Stimulated activated naive CD8-positive, alpha-beta T cell treated with anti-CD3 and anti-CD28 coated beads, Interleukin-15, amount 100 ng/mL, for 72 hours (primary cell): ENCODE data around the gene CLTA.
"Not testable (repeated sequence)": the region's sequence is repeated elsewhere in the genome, so short reads cannot be mapped to it uniquely, and the experiment has no call there.

Experiments used
- ATAC-seq: fragments of 150-1000 bp; cut with Tn5 transposase; 2 replicates; pipeline ENCODE4 v1.10.0; 2021; ENCODE audit warnings: mild to moderate bottlenecking, moderate library complexity
- DNase-seq, 2 donors: peaks; one replicate each; pipeline ENCODE4 v3.0.0; 2021 to 2022
- H3K27ac Mint-ChIP-seq, 2 donors: one replicate each; pipeline ENCODE4 v1.8.0; 2022; ENCODE audit warnings: mild to moderate bottlenecking in 2 of 2, mixed read lengths in 2 of 2, moderate library complexity in 2 of 2
- H3K27me3 Mint-ChIP-seq: one replicate; pipeline ENCODE4 v1.8.0; 2022; ENCODE audit warnings: mixed read lengths
- H3K4me1 Mint-ChIP-seq: one replicate; pipeline ENCODE4 v1.8.0; 2022; ENCODE audit warnings: mild to moderate bottlenecking, mixed read lengths
- H3K4me3 Mint-ChIP-seq, 2 donors: one replicate each; pipeline ENCODE4 v1.8.0; 2022; ENCODE audit warnings: mild to moderate bottlenecking in 2 of 2, mixed read lengths in 2 of 2, moderate library complexity in 1 of 2
- H3K9me3 Mint-ChIP-seq, 2 donors: one replicate each; pipeline ENCODE4 v1.8.0; 2022; ENCODE audit warnings: mixed read lengths in 2 of 2

Gene CLTA

DNA sequence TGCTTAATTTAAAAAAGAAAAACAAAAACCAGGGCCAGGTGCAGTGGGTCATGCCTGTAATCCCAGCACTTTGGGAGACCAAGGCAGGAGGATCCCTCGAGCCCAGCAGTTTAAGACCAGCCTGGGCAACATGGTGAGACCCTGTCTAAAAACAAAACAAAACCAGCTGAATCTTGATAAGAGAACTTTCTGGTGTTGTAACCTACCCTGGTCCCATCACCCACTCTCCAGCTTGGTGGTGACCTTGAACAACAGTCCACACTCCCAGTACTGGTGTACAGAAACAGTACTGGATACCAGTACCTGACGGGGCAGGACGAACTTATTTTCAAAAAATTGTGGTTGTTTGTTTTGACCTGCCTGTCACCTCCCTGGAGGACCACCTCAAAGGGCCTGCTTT, 30.9 kb downstream of the CLTA start:
- ATAC-seq (no peak), DNase-seq (no peak)
- no peak overlapping the region for H3K4me3 Mint-ChIP-seq
- H3K27me3 Mint-ChIP-seq, result no peaks in the 10 kb centered on the region
- H3K4me1 Mint-ChIP-seq, result peaks cover 28% of the 10 kb centered on the region
- no peak overlapping the region for H3K27ac Mint-ChIP-seq
- peaks cover 6% of the 10 kb centered on the region in 2 donors for H3K9me3 Mint-ChIP-seq

DNA sequence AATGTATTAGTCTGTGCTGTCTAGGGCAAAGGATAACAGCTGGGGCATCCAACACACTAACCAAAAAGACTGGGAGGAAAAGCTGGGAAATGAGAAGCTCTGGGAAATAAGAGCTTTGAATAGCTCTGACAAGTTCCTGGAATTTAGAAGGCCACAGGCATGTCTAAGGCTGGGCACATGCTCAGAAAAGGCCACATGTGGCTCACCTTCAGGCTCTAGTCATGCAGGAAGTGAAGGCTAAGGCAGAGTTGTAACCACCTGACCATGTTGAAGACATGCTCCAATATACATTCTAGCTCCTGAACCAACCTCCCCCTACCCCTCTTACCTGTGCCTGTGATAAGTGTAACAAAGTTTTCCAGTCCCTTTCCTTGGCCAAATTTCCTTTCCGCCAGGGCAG, 31.7 kb downstream of the CLTA start:
- no peak for DNase-seq
- peaks cover 20% of the 10 kb centered on the region for H3K4me1 Mint-ChIP-seq
- no peak for ATAC-seq
- no peak overlapping the region for H3K4me3 Mint-ChIP-seq
- peak overlapping the region in 1 of 2 donors; percentile 72 for H3K27ac Mint-ChIP-seq
- H3K9me3 Mint-ChIP-seq, result peaks cover 6% of the 10 kb centered on the region in 2 donors
- no peaks in the 10 kb centered on the region for H3K27me3 Mint-ChIP-seq

DNA sequence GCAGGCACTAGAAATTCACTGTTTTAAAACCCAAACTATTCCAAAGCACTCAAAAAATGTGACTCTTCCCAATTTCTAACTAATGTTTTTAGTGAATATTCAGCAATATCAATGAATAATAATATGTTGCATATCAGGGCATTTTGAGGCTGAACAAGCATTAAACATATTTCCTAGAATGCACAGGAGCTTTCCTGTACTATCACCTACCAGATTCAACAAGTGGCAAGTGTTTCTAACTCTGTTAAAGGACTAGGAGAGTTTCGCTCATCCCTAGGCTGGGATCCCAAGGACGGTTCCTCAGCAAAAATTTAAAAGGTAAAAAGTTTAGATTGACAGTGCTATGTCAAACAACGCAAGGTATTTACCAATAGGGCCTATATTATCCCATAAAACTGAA, 46.5 kb downstream of the CLTA start:
- H3K4me3 Mint-ChIP-seq, result no peak overlapping the region
- H3K27me3 Mint-ChIP-seq, result no peaks in the 10 kb centered on the region
- H3K4me1 Mint-ChIP-seq, result no peaks in the 10 kb centered on the region
- no peaks in the 10 kb centered on the region for H3K9me3 Mint-ChIP-seq
- no peak for ATAC-seq
- DNase-seq, result no peak
- no peak overlapping the region for H3K27ac Mint-ChIP-seq

DNA sequence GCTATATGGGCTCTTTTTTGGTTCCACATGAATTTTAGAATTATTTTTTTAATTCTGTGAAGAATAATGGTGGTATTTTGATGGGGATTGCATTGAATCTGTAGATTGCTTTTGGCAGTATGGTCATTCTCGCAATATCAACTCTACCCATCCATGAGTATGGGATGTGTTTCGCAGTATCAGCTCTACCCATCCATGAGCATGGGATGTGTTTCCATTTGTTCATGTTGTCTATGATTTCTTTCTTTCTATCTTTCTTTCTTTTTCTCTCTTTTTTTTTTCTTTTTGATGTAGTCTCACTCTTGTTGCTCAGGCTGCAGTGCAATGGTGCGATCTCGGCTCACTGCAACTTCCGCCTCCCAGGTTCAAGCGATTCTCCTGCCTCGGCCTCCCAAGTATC, 48.5 kb downstream of the CLTA start:
- H3K27ac Mint-ChIP-seq, H3K4me1 Mint-ChIP-seq, H3K4me3 Mint-ChIP-seq: not testable (repeated sequence)

DNA sequence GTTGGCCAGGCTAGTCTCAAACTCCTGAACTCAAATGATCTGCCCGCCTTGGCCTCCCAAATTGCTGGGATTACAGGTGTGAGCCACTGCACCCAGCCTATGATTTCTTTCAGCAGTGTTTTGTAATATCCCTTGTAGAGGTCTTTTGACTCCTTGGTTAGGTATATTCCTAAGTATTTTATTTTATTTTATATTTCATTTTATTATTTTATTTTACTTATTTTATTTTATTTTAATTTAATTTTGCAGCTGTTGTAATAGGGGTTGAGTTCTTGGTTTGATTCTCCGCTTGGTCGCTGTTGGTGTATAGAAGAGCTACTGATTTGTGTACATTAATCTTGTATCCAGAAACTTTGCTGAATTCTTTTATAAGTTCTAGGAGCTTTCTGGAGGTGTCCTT, 49.0 kb downstream of the CLTA start:
- H3K27me3 Mint-ChIP-seq, H3K4me1 Mint-ChIP-seq, DNase-seq, H3K9me3 Mint-ChIP-seq, H3K27ac Mint-ChIP-seq, ATAC-seq, H3K4me3 Mint-ChIP-seq: not testable (repeated sequence)

More for the DNA sequence above, 48.5 kb downstream of the CLTA start:
- not testable (repeated sequence) for H3K27me3 Mint-ChIP-seq, ATAC-seq, DNase-seq, H3K9me3 Mint-ChIP-seq

DNA sequence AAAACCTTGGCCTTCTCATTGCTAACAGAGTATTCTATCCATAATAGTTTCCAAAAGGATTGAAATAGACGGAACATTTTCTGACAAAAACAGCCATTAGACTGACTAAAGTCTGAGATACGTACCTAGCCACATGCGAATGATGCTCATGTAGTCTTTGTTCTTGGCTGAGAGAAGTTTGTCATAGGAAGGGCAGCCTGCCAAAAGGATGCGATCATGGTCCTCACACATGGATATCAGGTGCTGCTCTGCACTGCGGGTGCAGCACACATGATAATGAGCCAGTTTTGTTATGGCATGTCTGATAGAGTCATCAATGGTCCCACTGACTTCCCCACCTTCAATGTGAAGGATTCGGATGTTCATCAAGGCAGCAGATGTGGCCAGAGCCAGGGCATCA, 55.2 kb downstream of the CLTA start:
- DNase-seq, result no peak
- Mint-ChIP-seq H3K4me1 (peaks cover 10% of the 10 kb centered on the region), H3K27ac (no peak overlapping the region), H3K9me3 (no peaks in the 10 kb centered on the region), H3K4me3 (no peak overlapping the region), H3K27me3 (no peaks in the 10 kb centered on the region)
- ATAC-seq, result no peak

DNA sequence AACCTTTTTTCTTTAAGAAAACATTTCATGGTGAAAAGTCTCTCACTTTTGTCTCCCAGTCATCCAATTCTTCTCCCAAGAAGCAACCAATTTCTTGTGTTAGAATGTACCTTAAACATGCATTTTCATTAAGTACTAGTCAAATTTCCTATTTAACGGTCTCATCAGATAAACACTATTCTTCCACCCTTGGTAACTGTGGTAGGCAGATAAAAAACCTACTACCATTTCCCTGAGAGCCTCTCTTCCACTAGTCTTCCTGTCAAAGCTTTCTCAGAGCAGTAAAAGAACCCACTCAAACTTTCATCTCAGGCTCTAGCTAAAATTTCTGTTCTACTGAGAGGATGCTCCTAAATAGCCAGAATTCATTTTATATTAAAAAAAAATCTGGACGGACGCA, 56.6 kb downstream of the CLTA start:
- Mint-ChIP-seq H3K9me3 (no peaks in the 10 kb centered on the region), H3K27ac (no peak overlapping the region), H3K4me3 (no peak overlapping the region), H3K27me3 (no peaks in the 10 kb centered on the region), H3K4me1 (peaks cover 19% of the 10 kb centered on the region)
- DNase-seq, result no peak
- ATAC-seq, result no peak

DNA sequence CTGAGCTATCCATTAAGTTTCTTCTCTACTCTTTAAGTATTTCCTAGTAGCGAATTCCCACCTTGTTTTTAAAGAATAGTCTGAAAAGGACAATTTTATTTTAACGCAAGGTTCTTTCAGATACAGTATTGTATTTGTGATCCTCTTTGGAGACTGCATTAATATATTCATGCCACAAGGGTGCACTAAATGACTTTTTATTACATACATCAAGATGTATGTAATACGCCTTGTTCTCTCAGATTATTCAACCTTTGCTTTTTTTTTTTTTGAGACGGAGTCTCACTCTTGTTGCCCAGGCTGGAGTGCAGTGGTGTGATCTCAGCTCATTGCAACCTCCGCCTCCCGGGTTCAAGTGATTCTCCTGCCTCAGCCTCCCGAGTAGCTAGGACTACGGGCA, 57.3 kb downstream of the CLTA start:
- H3K9me3 Mint-ChIP-seq, H3K4me3 Mint-ChIP-seq, DNase-seq, H3K27me3 Mint-ChIP-seq: not testable (repeated sequence)
- peak overlapping the region in 1 of 2 donors; percentile 34 for H3K27ac Mint-ChIP-seq
- peak; percentile 72 for ATAC-seq
- peaks cover 19% of the 10 kb centered on the region for H3K4me1 Mint-ChIP-seq

DNA sequence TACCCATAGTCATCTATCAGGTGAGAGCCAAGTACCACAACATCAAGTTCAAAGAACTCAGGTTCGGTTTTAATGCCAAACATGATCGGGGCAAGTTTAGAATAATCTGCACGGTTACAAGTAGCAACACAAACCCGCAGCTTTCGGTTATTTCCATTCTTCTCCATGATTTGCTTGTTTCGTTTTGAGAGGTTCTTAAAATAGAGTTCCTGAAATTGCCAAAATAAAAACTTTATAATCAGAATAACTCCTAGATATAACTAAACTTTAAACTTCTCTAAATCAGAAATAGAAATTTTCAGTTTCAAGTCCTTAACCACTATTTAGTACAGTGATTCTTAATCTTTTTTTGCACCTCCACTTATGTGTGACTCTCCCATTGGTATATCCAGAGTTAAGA, 58.5 kb downstream of the CLTA start:
- Mint-ChIP-seq H3K27me3 (no peaks in the 10 kb centered on the region), H3K4me1 (peaks cover 19% of the 10 kb centered on the region), H3K9me3 (no peaks in the 10 kb centered on the region), H3K27ac (no peak overlapping the region), H3K4me3 (no peak overlapping the region)
- ATAC-seq (no peak), DNase-seq (no peak)

DNA sequence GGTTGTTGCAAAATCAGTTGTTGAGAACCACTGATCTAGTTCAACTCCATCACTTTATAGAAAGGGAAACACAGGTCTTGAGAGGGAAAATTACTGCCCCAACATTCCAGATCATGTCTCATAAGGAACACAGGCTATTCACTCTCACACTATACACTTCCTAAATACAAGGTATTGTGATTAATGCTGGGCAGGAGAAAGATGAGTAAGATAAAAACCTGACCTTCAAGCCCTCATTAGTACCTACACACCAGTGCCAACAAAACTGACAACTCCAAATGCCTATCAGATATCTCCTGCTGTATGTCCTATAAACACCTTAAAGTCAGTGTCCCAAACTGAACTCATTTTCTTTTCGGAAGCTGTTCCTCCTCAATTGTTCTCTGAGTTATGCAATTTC, 59.4 kb downstream of the CLTA start:
- Mint-ChIP-seq H3K9me3 (no peaks in the 10 kb centered on the region), H3K27me3 (no peaks in the 10 kb centered on the region), H3K4me3 (no peak overlapping the region), H3K4me1 (peaks cover 19% of the 10 kb centered on the region), H3K27ac (no peak overlapping the region)
- ATAC-seq (no peak), DNase-seq (no peak)

DNA sequence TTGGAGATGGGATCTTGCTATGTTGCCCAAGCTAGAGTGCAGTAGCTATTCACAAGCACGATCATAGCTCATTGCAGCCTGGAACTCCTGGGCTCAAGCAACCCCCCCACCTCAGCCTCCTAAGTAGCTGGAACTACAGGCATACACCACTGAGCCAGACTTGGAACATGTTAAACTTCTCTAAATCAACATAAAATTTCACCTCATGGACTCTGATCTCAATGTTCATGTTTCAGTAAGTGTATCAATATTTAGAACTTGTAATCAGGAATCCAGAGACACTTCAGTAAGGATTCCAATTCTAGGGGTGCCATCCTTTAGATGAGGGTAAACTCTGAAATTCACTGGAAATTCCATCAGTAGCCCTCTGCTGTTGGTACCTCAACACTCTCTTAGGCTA, 60.7 kb downstream of the CLTA start:
- DNase-seq (no peak), ATAC-seq (no peak)
- Mint-ChIP-seq H3K4me1 (peaks cover 19% of the 10 kb centered on the region), H3K4me3 (no peak overlapping the region), H3K9me3 (no peaks in the 10 kb centered on the region), H3K27me3 (no peaks in the 10 kb centered on the region), H3K27ac (no peak overlapping the region)

DNA sequence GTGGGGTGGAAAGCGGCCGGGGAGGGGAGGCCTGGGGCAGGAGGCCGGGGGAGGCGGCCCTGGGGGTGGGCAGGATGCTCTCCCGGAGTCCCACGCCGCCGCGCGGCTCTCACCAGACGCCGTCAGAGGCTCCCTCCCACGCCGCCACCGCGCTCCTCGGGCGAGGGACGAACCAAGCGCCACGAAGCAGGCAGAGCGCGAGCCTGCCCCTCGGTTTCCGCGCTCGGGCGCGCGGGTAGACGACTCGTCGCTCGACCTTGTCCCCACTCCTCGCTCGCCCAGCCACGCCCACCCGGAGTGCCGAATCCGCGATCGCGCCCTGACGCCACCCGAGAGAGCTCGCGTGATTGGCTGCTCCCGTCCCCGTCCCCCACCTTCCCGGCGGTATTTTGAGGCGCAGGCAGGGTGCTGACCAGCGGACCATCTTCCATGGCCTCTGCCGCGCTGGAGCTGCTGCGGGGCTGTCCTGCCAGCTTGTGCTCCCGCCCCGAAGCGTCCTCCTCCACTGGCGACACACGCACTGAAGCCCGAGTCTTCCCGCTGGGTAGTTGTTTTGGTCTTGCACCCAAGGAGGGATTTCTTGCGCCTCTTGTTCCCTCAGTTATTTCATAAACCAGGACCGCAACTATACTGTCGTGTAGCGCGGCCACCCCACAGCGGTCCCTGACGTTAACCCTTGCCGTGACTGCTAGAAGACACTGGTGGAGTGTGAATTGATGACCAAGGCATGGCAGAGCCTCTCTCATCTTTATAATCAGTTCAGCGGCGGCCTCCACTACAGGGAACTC, 67.7 kb downstream of the CLTA start, which contains the start of gene GNE:
Gene GNE, minus strand, starts transcription at position 241 of the 788 bp plus-strand sequence. CDS start 9,093 bp downstream, outside the sequence.
- no peaks in the 10 kb centered on the region for H3K9me3 Mint-ChIP-seq
- peak; percentile 95 for ATAC-seq
- peak within 1 kb of the TSS; percentile 88 to 96 for H3K4me3 Mint-ChIP-seq
- peaks cover 7% of the 10 kb centered on the region for H3K4me1 Mint-ChIP-seq
- H3K27ac Mint-ChIP-seq, result peak within 1 kb of the TSS; percentile 91 to 95
- DNase-seq, result peak; percentile 97 to 98
- no peaks in the 10 kb centered on the region for H3K27me3 Mint-ChIP-seq

DNA sequence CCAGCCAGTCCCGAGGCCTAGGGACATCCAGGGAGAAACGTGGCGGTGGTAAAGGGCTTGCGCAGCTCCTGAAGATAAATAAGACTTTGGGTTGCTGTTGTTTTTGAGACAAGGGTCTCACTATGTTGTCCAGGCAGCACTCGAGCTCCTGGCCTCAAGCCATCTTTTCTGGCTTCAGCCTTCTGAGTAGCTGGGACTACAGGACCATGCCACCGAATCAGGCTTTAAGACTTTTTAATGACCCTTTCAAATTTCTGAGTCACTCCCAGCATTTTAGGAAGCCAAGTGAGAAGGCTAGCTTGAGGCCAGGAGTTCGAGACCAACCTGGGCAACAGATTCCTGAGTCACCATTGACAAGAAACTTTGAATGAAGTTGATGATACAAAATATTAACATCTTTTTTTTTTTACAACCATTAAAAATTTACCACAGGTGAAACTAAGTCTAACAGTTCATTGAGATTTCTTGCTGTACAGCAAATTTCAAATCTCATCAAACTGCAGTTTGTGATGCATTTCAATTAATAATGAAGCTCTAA, 68.3 kb downstream of the CLTA start:
- Mint-ChIP-seq H3K9me3 (no peaks in the 10 kb centered on the region), H3K27ac (peak overlapping the region in 1 of 2 donors; percentile 85), H3K4me1 (peaks cover 7% of the 10 kb centered on the region), H3K27me3 (no peaks in the 10 kb centered on the region), H3K4me3 (peak overlapping the region; percentile 88 to 96)
- ATAC-seq (no peak), DNase-seq (no peak)
